DOHH2 (cell line): Measurements from ENCODE around the gene EXOC3.

Experiments
- CTCF ChIP-seq: fragments of 200-600 bp; sonication (generic); IDR thresholded peaks from one replicate; pipeline ENCODE4 v1.5.1; 2014; ENCODE audit warnings: antibody characterized with exemption, mild to moderate bottlenecking, low read depth, low read length; ENCODE audit not compliant: poor library complexity, severe bottlenecking
- EZH2phosphoT487 ChIP-seq: fragments of 200-600 bp; sonication (generic); IDR thresholded peaks from 2 replicates; pipeline ENCODE4 v1.6.1; 2017; ENCODE audit warnings: borderline replicate concordance, mild to moderate bottlenecking, antibody characterized with exemption, low read length, moderate library complexity, mixed read lengths

- TF ChIP-seq CTCF = no peak
- TF ChIP-seq EZH2phosphoT487 = no peak
These were observed 39.0 kb downstream of the EXOC3 start for GRCh38 chr5:482021-482420.
